Lower leg skin (tissue), 3 donors: ENCODE results near the gene PSMA7.

Experiments
- POLR2A ChIP-seq, 2 donors: fragments of 450-650 bp; IDR thresholded peaks; one replicate each; pipeline ENCODE4 v1.6.1; 2016 to 2017; ENCODE audit warnings: antibody characterized with exemption in 2 of 2, mild to moderate bottlenecking in 1 of 2, moderate library complexity in 1 of 2
- TF ChIP-seq, protein P1 (sequence below), 3 donors: fragments of 450-650 bp; IDR thresholded peaks; one replicate each; pipeline ENCODE4 v1.5.1; 2016; ENCODE audit warnings: antibody characterized with exemption in 3 of 3, mild to moderate bottlenecking in 3 of 3, moderate library complexity in 2 of 3

DNA sequence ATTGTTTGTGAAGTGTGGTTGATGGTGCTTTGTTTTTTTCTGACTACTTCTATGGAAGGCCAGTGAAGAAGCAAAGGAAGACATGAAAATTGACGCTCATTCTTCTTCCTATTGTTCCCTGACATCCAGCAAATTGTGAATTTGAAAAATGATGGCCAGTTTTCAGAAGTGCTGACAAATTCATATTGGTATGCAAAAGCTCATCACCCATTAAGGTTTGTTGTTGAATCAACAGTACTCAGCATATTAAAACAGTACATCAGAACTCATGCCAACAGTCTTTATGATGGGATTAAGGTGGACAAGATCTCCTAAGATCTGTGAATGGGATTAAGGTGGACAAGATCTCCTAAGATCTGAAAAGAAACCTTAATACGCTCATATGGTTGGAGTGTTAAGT, 38.6 kb upstream of the PSMA7 start:
- TF ChIP-seq, protein P1, sequence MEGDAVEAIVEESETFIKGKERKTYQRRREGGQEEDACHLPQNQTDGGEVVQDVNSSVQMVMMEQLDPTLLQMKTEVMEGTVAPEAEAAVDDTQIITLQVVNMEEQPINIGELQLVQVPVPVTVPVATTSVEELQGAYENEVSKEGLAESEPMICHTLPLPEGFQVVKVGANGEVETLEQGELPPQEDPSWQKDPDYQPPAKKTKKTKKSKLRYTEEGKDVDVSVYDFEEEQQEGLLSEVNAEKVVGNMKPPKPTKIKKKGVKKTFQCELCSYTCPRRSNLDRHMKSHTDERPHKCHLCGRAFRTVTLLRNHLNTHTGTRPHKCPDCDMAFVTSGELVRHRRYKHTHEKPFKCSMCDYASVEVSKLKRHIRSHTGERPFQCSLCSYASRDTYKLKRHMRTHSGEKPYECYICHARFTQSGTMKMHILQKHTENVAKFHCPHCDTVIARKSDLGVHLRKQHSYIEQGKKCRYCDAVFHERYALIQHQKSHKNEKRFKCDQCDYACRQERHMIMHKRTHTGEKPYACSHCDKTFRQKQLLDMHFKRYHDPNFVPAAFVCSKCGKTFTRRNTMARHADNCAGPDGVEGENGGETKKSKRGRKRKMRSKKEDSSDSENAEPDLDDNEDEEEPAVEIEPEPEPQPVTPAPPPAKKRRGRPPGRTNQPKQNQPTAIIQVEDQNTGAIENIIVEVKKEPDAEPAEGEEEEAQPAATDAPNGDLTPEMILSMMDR (IDR thresholded peaks at IDR 0.05): no peak
- no peak for TF ChIP-seq POLR2A (IDR thresholded peaks at IDR 0.05)
